ENCODE measurements around the gene GAB2.

- TF ChIP-seq EP300 (IDR thresholded peaks at IDR 0.05) (no peak), CTCF (IDR thresholded peaks at IDR 0.05) (no peak)
Observed at GRCh38 chr11:78428773-78429172, 11.2 kb upstream of the GAB2 start.
